HG03558 (cell line): ENCODE data around the gene IDH2.
"Not testable (repeated sequence)": the region's sequence is repeated elsewhere in the genome, so short reads cannot be mapped to it uniquely, and the experiment has no call there.

Experiments
- ATAC-seq: cut with Tn5 transposase; IDR thresholded peaks from one replicate; pipeline ENCODE4 v1.9.1; 2021; ENCODE audit warnings: moderate number of reproducible peaks; ENCODE audit not compliant: unreplicated experiment; ENCODE audit errors: extremely low read depth

The IDH2 gene

DNA sequence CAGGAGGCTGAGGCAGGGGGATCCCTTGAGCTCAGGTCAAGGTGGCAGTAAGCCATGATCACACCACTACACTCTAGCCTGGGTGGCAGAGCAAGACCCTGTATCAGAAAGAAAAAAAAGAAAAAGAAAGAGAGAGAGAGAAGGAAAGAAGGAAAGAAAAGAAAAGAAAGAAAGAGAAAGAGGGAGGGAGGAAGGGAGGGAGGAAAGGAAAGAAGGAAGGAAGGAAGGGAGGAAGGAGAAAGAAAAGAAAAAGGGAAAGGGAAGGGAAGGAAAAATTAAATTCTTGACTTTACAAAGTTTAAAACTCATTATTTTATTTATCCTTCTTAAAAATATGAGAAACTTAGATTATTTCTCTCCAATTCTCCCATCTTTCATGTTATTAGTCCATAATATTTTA, 17.1 kb upstream of the IDH2 start:
- no peak for ATAC-seq

DNA sequence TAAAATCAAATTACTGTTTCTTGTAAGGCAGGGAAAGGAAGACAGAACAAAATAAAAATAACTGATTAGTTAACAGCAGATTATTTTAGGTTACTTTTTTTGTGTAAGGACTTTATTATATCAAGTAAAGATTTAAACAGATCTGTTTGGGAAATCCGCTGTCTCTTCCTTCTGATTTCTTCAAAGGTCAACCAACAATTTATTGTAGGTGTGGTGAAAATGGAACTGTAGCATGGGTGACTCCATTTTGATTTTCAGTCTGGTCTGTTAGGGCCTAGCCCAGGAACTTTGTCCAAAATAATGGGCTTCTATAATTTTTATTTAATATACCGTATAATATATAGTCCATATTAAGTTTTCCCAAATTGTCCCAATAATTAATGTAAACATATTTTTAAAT, 13.5 kb upstream of the IDH2 start:
- no peak for ATAC-seq

DNA sequence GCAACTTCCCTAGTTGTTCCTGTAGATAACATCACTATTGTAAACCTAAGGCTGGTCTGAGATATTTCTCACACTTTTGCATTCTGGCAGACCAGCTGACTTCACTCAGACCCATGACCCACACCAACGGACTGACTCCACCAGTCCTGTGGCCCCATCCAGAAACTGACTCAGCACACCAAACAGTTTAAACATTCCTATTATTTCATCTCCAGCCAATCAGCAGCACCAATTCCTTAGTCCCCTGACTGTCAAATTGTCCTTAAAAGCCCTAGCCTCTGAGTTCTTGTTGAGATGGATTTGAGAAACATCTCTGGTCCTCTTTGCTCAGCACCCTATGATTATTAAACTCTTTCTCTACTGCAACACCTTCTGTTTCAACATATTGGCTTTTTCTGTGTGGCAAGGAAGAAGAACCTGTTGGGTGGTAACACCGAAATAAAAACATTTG, 12.2 kb upstream of the IDH2 start:
- no peak for ATAC-seq

GRCh38 chr15:90113166-90113565, 10.9 kb upstream of the IDH2 start:
- no peak for ATAC-seq

DNA sequence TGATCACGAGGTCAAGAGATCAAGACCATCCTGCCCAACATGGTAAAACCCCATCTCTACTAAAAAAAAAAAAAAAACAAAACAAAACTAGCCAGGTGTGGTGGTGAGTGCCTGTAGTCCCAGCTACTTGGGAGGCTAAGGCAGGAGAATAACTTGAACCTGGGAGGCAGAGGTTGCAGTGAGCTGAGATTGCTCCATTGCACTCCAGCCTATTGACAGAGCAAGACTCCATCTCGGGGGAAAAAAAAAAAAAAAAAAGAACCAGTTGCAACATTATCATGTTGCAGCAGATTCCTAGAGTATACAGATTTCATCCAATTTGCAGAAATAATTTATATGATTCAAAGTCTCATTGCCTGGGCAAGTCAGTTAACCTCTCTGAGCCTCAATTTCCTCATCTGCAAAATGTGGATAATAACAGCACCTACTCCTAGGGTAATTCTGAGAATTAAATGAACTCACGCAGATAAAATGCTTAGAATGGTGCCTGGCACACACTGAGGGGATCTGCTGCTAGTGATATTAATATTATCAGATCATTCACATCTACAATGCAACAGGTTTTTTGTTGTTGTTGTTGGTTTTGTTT, 7.0 kb upstream of the IDH2 start:
- ATAC-seq = not testable (repeated sequence)

DNA sequence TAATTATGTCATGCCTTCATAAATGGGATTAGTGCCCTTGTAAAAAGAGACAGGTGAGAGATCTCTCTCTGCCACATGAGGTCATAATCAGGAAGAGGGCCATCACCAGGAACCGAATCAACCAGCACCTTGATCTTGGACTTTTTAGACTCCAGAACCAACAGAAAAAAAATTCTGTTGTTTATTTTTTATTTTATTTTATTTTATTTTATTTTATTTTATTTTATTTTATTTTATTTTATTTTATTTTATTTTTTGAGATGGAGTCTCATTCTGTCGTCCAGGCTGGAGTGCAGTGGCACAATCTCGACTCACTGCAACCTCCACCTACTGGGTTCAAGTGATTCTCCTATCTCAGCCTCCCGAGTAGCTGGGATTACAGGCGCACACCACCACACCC, 5.8 kb upstream of the IDH2 start:
- ATAC-seq = not testable (repeated sequence)

DNA sequence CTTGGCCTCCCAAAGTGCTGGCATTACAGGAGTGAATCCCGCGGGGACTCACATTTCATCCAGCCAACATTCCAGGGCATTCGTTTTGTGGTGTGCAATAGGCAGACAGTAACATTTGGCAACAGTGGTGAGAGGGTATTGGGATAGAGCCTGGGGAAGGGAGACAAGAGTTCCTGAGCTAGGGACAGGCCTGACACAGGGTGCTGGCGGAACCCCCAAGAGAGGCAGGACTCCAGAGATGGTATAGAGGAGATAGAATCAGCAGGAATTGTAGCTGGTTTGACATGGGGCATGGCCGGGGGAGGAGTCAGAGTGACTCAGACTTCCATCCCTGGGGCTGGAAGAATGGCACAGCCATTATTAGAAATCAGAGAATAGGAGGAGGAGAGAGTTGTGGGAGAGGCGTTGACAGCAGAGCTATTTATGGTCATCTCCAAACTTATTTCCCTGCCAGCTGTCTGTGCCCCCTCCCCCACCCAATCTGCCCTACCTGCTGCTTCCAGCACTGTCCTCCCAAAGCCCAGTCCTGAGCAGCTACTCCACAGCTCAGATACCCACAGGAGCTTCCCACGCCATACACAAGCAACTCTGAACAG, 4.4 kb upstream of the IDH2 start:
- no peak for ATAC-seq

GRCh38 chr15:90105521-90105920, 3.3 kb upstream of the IDH2 start:
- ATAC-seq = no peak

DNA sequence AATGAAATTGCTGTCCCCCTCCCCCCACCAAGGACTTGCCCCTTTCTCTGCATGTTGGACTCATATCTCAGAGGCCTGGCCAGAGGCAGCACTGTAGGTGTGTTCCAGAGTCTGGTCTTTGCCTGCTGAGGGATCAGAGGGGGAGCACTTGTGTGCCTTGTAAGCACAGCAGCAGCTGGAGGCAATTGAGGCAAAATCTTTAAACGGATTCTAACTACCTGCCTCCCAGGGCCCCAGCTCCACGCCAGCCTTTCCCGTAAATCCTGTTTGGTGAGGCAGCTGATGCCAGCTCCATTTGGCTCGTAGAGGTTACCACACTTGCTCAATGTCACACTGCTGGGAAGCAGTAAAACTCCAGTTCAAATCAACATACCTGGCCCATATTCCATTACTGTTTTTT, 2.3 kb upstream of the IDH2 start:
- no peak for ATAC-seq

DNA sequence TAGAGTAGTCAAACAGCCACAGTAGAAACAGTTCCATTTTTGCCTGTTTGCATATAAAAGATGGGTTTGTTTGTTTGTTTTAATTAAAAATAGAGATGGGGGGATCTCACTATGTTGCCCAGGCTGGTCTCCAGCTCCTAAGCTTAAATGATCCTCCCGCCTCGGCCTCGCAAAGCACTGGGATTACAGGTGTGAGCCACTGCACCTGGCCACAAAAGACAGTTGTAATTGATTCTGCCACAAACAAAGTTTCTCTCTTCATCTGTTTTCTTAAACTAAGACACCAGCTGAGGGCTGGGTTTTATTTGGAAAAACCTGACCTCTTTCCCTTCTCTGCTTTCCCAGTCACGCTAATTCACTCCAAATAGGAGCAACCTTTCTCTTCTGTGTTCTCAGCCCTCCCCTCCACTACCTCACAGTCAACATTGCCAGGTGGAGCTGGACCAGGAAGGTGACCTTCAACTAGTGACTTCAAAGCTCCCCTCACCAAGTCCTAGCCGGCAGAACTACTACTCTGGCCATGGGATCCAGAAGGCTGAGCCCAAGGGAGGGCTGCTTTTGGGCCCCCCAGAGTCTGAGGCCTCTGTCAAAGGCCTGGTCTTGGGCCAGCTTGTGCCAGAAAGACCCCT, 1.5 kb upstream of the IDH2 start:
- ATAC-seq = no peak

DNA sequence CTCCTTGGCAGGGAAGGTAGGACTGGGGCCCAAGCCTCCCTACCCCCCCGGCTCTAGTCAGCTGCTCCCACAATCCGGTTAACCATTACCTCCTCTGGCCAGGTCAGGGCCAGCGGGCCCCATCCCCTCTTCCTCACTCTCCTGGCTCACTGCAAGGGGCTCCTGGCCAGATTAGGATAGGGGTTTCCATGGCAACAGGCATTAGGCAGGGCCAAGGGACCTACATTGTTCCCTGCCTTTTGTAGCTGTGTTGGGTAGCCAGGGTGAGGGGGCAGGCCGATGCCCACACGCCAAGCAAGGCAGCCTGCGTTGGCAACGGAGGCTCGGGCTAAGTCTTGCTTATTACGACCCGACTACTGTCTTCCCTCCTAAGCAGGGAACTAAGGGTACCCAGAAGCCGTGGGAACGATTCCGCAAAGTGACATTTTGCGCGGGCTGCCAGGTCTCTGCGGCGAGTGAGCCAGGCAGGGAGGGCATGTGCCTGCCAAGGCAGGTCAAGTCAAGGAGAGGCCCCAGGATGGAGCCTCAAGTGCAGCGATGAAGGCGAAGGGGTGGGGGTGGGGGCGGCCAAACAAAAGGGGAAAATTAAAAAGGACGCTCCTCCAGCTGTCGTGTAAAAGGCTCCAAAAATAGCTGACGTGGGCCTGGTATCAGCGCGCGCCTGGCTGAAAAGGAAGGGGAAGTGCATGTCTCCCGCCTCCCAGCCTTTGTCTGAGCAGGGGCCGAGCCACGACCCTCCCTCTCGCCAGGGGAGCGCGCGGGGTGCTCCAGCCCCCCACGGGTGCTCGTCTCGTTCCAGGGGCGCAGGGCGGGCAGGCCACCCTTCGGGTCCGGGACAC, 919 bp downstream of the IDH2 start:
- no peak for ATAC-seq

- no peak for ATAC-seq
These were observed 2.1 kb downstream of the IDH2 start for GRCh38 chr15:90099868-90100831.

- ATAC-seq = no peak
These were observed 3.0 kb downstream of the IDH2 start for GRCh38 chr15:90099072-90099867.

DNA sequence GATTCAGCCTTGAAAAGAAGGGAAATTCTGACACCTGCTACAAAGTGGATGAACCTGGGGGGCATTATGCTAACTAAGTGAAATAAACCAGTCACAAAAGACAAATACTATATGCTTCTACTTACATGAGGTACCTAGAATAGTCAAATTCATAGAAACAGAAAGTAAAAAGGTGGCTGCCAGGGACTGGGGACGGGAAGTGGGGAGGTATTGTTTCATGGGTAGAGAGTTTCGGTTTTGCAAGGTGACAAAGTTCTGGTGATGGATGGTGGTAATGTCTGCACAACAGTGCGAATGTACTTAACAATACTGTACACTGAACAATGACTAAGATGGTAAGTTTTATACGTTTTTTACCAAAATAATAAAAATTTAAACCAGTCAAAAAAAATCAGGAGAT, 4.8 kb downstream of the IDH2 start:
- ATAC-seq = peak; percentile 48

GRCh38 chr15:90095521-90095959, 6.7 kb downstream of the IDH2 start:
- no peak for ATAC-seq

DNA sequence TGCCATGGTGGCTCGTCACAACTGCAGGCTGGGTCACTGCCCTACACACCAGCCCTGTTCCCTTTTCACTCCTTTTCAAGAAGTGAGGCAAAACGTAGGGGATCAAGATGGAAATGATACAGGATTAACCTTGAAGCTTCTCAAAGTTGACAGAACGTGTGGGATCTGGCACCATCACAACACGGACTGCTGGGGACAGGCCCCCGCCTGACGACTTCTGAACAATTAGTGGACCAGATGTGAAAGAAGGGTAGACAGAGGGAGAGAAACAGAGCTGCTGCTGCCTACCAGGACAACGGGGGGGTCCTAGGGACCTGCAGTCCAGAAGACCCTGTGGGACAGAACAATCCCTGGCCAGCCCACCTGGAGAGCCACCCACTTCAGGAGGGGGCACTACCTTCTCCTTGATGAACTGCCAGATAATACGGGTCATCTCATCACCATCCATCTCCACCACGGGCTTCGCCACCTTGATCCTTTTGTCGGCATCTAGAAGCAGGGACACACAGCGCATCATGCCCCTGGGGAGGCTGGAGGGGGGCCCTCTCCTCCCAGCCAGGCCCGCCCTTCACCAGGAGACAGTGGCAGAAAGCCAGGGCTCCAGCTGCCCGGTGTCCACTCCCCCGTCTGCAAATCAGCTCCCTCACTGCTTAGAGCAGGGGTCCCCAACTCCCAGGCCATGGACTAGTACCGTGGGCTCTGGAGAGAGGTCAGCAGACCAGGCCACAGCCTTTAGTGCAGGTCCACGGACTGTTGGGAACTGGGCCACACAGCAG, 10.9 kb downstream of the IDH2 start:
- ATAC-seq = no peak

GRCh38 chr15:90090226-90090848, 11.9 kb downstream of the IDH2 start:
- no peak for ATAC-seq
